ENCODE measurements around the gene HERC2.

GRCh38 chr15:28147801-28148200 is 174.2 kb downstream of the HERC2 start:
- TF ChIP-seq MYC (IDR thresholded peaks at IDR 0.05; ENCODE audit: low read depth, low read length) (no peak), POLR2A (IDR thresholded peaks at IDR 0.05; ENCODE audit: extremely low read depth, insufficient read length) (no peak), MAX (IDR thresholded peaks at IDR 0.05; ENCODE audit: low read depth, low read length) (no peak)
- TF ChIP-seq, protein P1, sequence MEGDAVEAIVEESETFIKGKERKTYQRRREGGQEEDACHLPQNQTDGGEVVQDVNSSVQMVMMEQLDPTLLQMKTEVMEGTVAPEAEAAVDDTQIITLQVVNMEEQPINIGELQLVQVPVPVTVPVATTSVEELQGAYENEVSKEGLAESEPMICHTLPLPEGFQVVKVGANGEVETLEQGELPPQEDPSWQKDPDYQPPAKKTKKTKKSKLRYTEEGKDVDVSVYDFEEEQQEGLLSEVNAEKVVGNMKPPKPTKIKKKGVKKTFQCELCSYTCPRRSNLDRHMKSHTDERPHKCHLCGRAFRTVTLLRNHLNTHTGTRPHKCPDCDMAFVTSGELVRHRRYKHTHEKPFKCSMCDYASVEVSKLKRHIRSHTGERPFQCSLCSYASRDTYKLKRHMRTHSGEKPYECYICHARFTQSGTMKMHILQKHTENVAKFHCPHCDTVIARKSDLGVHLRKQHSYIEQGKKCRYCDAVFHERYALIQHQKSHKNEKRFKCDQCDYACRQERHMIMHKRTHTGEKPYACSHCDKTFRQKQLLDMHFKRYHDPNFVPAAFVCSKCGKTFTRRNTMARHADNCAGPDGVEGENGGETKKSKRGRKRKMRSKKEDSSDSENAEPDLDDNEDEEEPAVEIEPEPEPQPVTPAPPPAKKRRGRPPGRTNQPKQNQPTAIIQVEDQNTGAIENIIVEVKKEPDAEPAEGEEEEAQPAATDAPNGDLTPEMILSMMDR (IDR thresholded peaks at IDR 0.05; ENCODE audit: low read depth, low read length): no peak
